ENCODE measurements around the gene MAP7D1.

Gene MAP7D1

GRCh38 chr1:36160388-36160948 is 4.5 kb downstream of the MAP7D1 start:
- peaks cover 26% of the 10 kb centered on the region for H3K4me1 ChIP-seq
- DNase-seq (ENCODE audit: low spot score in 2 of 2) = no peak
- no peaks in the 10 kb centered on the region for H3K27me3 ChIP-seq (ENCODE audit: low read depth)
- no peaks in the 10 kb centered on the region for H3K9me3 ChIP-seq
- H3K36me3 ChIP-seq (replicated peaks) = peaks cover 16% of the 10 kb centered on the region
- in situ Hi-C loops (cut with MboI; ENCODE audit: low sequenced_read_pairs) = no loop called here
- H3K4me3 ChIP-seq = peak overlapping the region; percentile 29

DNA sequence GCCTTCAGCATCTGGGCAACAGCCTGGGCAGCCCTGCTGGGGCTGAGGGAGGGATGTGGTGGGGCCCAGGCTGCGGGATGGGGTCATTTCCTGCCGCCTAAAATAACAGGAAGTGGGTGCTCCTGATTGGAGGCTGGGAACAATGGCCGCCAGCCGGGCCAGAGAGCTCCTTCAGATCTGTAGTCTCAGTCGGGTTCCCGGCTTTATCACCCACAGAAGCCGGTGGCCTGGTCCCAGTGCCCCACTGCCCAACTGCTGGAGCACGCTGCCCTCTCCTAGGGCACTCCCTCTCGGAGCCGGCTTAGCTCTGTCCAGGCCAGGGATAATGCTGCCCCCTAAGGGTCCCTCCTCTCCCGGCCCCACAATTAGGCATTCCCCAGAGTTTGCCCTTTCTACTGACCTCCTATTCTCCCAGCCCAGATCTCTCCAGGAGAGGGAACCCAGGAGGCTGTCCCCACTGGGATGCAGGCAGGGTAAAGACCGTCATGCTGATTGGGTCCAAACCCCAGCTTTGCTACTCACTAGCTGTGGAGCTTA is 5.1 kb downstream of the MAP7D1 start:
- Histone ChIP-seq H3K27me3 (ENCODE audit: low read depth) (no peaks in the 10 kb centered on the region), H3K4me3 (peak overlapping the region; percentile 29), H3K36me3 (replicated peaks) (peaks cover 16% of the 10 kb centered on the region), H3K4me1 (peaks cover 26% of the 10 kb centered on the region), H3K9me3 (no peaks in the 10 kb centered on the region)
- in situ Hi-C loops (cut with MboI; ENCODE audit: low sequenced_read_pairs) = no loop called here
- peak; percentile 23 to 69 for DNase-seq (ENCODE audit: low spot score in 2 of 2)

GRCh38 chr1:36161641-36162531 is 5.9 kb downstream of the MAP7D1 start:
- in situ Hi-C loops (cut with MboI; ENCODE audit: low sequenced_read_pairs) = no loop called here
- Histone ChIP-seq H3K36me3 (replicated peaks) (peaks cover 16% of the 10 kb centered on the region), H3K9me3 (no peaks in the 10 kb centered on the region), H3K4me3 (no peak overlapping the region), H3K27me3 (ENCODE audit: low read depth) (no peaks in the 10 kb centered on the region), H3K4me1 (peaks cover 26% of the 10 kb centered on the region)
- no peak for DNase-seq (ENCODE audit: low spot score in 2 of 2)

- DNase-seq (ENCODE audit: low spot score in 2 of 2) = no peak
- H3K4me3 ChIP-seq = no peak overlapping the region
- in situ Hi-C loops (cut with MboI; ENCODE audit: low sequenced_read_pairs) = no loop called here
- no peaks in the 10 kb centered on the region for H3K27me3 ChIP-seq (ENCODE audit: low read depth)
- H3K4me1 ChIP-seq = peaks cover 18% of the 10 kb centered on the region
- no peaks in the 10 kb centered on the region for H3K9me3 ChIP-seq
- H3K36me3 ChIP-seq (replicated peaks) = peaks cover 24% of the 10 kb centered on the region
Observed at GRCh38 chr1:36162680-36163239, 6.8 kb downstream of the MAP7D1 start.

GRCh38 chr1:36163426-36163825 is 7.5 kb downstream of the MAP7D1 start:
- Histone ChIP-seq H3K36me3 (replicated peaks) (peaks cover 24% of the 10 kb centered on the region), H3K4me3 (no peak overlapping the region), H3K27me3 (ENCODE audit: low read depth) (no peaks in the 10 kb centered on the region), H3K4me1 (peaks cover 16% of the 10 kb centered on the region), H3K9me3 (no peaks in the 10 kb centered on the region)
- in situ Hi-C loops (cut with MboI; ENCODE audit: low sequenced_read_pairs) = no loop called here
- no peak for DNase-seq (ENCODE audit: low spot score in 2 of 2)

GRCh38 chr1:36164361-36164760 is 8.4 kb downstream of the MAP7D1 start:
- no peak overlapping the region for H3K4me3 ChIP-seq
- in situ Hi-C loops (cut with MboI; ENCODE audit: low sequenced_read_pairs) = no loop called here
- H3K4me1 ChIP-seq = peaks cover 16% of the 10 kb centered on the region
- no peaks in the 10 kb centered on the region for H3K27me3 ChIP-seq (ENCODE audit: low read depth)
- DNase-seq (ENCODE audit: low spot score in 2 of 2) = no peak
- H3K9me3 ChIP-seq = no peaks in the 10 kb centered on the region
- H3K36me3 ChIP-seq (replicated peaks) = peaks cover 24% of the 10 kb centered on the region

DNA sequence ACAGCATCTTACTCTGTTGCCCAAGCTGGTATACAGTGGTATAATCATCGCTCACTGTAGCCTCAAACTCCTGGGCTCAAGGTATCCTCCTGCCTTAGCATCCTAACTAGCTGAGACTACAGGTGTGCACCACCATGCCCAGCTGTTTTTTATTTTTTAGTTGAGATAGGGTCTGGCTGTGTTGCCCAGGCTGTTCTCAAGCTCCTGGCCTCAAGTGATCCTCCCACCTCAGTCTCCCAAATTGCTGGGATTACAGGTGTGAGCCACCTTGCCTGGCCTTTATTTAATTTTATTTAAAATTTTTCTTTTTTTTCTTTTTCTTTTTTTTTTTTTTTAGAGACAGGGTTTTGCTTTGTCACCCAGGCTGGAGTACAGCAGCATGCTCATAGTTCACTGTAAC is 9.2 kb downstream of the MAP7D1 start:
- Histone ChIP-seq H3K4me1 (peaks cover 11% of the 10 kb centered on the region), H3K9me3 (no peaks in the 10 kb centered on the region), H3K4me3 (no peak overlapping the region), H3K36me3 (replicated peaks) (peaks cover 25% of the 10 kb centered on the region), H3K27me3 (ENCODE audit: low read depth) (no peaks in the 10 kb centered on the region)
- in situ Hi-C loops (cut with MboI; ENCODE audit: low sequenced_read_pairs) = no loop called here
- DNase-seq (ENCODE audit: low spot score in 2 of 2) = no peak

DNA sequence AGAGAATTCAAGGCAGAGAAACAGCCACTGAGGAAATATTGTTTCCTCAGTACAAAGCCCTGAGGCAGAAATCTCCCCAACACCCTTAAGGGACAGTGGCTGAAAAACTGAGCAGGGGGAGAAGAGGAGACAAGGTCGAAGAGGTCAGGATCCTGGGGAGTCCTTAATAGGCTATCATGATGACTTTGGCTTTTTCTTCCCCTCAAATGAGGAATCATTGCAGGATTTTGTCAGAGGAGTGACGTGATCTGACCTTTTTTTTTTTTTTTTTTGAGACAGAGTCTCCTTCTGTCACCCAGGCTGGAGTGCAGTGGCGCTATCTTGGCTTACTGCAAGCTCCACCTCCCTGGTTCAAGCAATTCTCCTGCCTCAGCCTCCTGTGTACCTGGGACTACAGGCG is 10.2 kb downstream of the MAP7D1 start:
- H3K4me1 ChIP-seq = peaks cover 4% of the 10 kb centered on the region
- DNase-seq (ENCODE audit: low spot score in 2 of 2) = no peak
- no peaks in the 10 kb centered on the region for H3K9me3 ChIP-seq
- no peak overlapping the region for H3K4me3 ChIP-seq
- peaks cover 29% of the 10 kb centered on the region for H3K36me3 ChIP-seq (replicated peaks)
- in situ Hi-C loops (cut with MboI; ENCODE audit: low sequenced_read_pairs) = no loop called here
- no peaks in the 10 kb centered on the region for H3K27me3 ChIP-seq (ENCODE audit: low read depth)

DNA sequence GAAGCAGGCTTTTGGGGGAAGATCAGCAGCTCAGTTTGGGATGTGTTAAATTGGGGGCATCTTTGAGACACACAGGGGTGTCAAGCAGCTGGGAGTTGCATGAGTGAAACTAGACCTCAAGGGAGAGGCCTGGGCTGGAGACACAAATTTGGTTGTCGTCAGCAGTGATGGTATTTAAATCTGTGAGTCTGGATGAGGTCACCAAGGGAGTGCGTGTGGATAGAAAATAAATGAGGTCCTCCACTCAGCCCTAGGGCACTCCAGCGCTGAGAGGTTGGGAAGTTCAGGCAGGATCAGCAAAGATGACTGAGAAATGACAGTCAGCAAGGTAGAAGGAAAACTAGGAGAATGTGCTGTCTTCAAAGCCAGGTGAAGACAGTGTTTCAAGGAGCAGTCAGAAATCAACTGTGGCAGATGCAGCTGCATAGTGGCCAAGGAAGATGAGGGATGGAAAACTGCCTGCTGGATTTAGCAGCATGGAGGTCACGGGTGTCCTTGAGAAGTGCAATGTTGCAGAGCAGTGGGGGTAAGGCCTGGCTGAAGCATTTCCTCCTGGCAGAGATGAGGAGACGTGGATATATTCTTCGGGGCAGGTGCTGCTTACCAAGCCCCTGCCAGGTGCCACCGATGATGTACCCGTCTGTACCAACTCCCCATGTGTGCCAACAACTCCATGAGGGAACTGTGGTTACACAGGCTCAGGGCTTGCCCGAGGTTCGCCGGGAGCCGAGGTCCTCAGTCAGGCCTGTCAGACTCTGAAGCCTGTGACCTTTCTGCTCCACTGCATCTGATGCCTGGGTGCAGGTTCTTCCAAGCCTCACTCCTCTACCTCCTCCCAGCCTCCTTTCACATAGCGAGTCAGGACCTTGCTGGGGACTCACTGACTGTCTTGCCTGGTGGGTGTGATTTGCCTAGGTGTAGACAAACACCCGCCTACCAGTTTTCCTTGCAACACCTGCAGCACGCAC is 11.3 kb downstream of the MAP7D1 start:
- in situ Hi-C loops (cut with MboI; ENCODE audit: low sequenced_read_pairs) = no loop called here
- H3K4me3 ChIP-seq = no peak overlapping the region
- no peaks in the 10 kb centered on the region for H3K27me3 ChIP-seq (ENCODE audit: low read depth)
- H3K4me1 ChIP-seq = no peaks in the 10 kb centered on the region
- H3K9me3 ChIP-seq = no peaks in the 10 kb centered on the region
- DNase-seq (ENCODE audit: low spot score in 2 of 2) = no peak
- H3K36me3 ChIP-seq (replicated peaks) = peaks cover 34% of the 10 kb centered on the region

DNA sequence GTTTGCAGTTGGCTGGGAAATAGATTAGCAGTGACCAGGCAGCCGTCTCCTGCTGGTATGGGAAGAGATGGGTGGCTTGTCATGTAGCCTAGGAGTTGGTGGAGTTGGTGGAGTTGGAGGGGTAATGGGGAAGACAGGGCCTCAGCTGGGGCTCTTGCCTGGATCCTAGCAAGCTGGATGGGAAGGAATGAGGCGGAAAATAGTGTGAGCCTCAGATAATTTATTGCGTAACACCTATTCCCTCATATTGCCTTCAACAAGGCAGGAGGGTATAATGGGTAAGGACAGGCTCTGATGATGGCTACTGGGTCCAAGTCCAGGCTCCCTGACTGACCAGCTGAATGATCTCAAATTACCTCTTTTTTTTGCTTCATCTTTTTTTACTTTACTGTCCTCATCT is 12.6 kb downstream of the MAP7D1 start:
- Histone ChIP-seq H3K36me3 (replicated peaks) (peaks cover 46% of the 10 kb centered on the region), H3K27me3 (ENCODE audit: low read depth) (no peaks in the 10 kb centered on the region)

GRCh38 chr1:36170643-36171412 is 14.9 kb downstream of the MAP7D1 start:
- H3K4me1 ChIP-seq = no peaks in the 10 kb centered on the region
- no peaks in the 10 kb centered on the region for H3K27me3 ChIP-seq (ENCODE audit: low read depth)
- in situ Hi-C loops (cut with MboI; ENCODE audit: low sequenced_read_pairs) = no loop called here
- no peak overlapping the region for H3K4me3 ChIP-seq
- no peaks in the 10 kb centered on the region for H3K9me3 ChIP-seq
- H3K36me3 ChIP-seq (replicated peaks) = peaks cover 60% of the 10 kb centered on the region
- DNase-seq (ENCODE audit: low spot score in 2 of 2) = no peak

More for the DNA sequence above, 12.6 kb downstream of the MAP7D1 start:
- DNase-seq (ENCODE audit: low spot score in 2 of 2) = no peak
- Histone ChIP-seq H3K4me1 (no peaks in the 10 kb centered on the region), H3K4me3 (no peak overlapping the region), H3K9me3 (no peaks in the 10 kb centered on the region)
- in situ Hi-C loops (cut with MboI; ENCODE audit: low sequenced_read_pairs) = no loop called here

DNA sequence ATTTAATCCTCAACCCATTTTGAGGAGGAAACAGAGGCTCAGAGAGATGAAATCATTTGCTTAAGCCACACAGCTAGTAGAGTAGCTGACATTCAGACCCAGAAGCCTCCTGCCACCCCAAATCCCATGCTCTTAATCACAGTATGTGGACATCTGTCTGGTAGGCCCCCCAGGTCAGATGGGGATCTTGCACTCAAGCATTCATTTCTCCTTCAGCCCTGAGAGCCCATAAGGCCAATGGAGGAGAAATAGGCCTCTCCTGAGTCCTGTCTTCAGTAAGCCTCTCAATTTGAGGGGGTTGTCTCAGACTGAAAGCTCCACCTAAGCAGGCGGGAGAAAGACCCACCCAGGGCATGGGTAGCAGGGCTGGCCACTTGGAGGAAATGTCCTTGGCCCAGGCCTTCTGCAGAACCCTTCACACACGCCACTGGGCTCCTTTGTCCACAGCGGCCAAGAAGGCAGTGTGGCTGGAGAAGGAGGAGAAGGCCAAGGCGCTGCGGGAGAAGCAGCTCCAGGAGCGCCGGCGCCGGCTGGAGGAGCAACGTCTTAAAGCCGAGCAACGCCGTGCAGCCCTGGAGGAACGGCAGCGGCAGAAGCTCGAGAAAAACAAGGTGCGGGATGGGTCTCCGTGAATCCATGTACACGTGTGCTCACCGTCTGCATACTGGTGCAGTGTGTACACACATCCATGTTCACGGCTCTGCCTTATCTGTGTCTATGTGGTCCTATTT is 16.2 kb downstream of the MAP7D1 start:
- H3K27me3 ChIP-seq (ENCODE audit: low read depth) = no peaks in the 10 kb centered on the region
- H3K4me1 ChIP-seq = no peaks in the 10 kb centered on the region
- peaks cover 58% of the 10 kb centered on the region for H3K36me3 ChIP-seq (replicated peaks)
- no peaks in the 10 kb centered on the region for H3K9me3 ChIP-seq
- DNase-seq (ENCODE audit: low spot score in 2 of 2) = no peak
- no peak overlapping the region for H3K4me3 ChIP-seq
- in situ Hi-C loops (cut with MboI; ENCODE audit: low sequenced_read_pairs) = no loop called here
